GM18499 (cell line): Measurements from ENCODE around the gene POTEJ.
"Not testable (repeated sequence)": the region's sequence is repeated elsewhere in the genome, so short reads cannot be mapped to it uniquely, and the experiment has no call there.

ENCODE experiments used
- ATAC-seq: cut with Tn5 transposase; IDR thresholded peaks from one replicate; pipeline ENCODE4 v1.9.1; 2021; ENCODE audit warnings: moderate number of reproducible peaks; ENCODE audit not compliant: insufficient read depth, unreplicated experiment

The POTEJ gene

GRCh38 chr2:130599926-130600325 lies 11.3 kb upstream of the POTEJ start:
- not testable (repeated sequence) for ATAC-seq

- not testable (repeated sequence) for ATAC-seq
Observed at GRCh38 chr2:130601648-130602302, 9.5 kb upstream of the POTEJ start.

GRCh38 chr2:130608276-130609001 lies 2.8 kb upstream of the POTEJ start:
- not testable (repeated sequence) for ATAC-seq

GRCh38 chr2:130609002-130609920 lies 2.0 kb upstream of the POTEJ start:
- not testable (repeated sequence) for ATAC-seq

GRCh38 chr2:130610486-130610885 lies 754 bp upstream of the POTEJ start:
- ATAC-seq: not testable (repeated sequence)

GRCh38 chr2:130628784-130629475 lies 17.7 kb downstream of the POTEJ start:
- ATAC-seq: not testable (repeated sequence)

GRCh38 chr2:130638973-130639372 lies 27.7 kb downstream of the POTEJ start:
- not testable (repeated sequence) for ATAC-seq

GRCh38 chr2:130641688-130642087 lies 30.4 kb downstream of the POTEJ start:
- not testable (repeated sequence) for ATAC-seq

GRCh38 chr2:130649285-130649684 lies 38.0 kb downstream of the POTEJ start:
- not testable (repeated sequence) for ATAC-seq

GRCh38 chr2:130664506-130664905 lies 53.3 kb downstream of the POTEJ start:
- not testable (repeated sequence) for ATAC-seq

GRCh38 chr2:130665596-130665995 lies 54.4 kb downstream of the POTEJ start:
- not testable (repeated sequence) for ATAC-seq

- not testable (repeated sequence) for ATAC-seq
Observed at GRCh38 chr2:130667516-130667915, 56.3 kb downstream of the POTEJ start.

GRCh38 chr2:130670026-130670745 lies 58.9 kb downstream of the POTEJ start:
- ATAC-seq: not testable (repeated sequence)

- not testable (repeated sequence) for ATAC-seq
Observed at GRCh38 chr2:130692041-130692770, 81.0 kb downstream of the POTEJ start.

GRCh38 chr2:130693474-130693873 lies 82.2 kb downstream of the POTEJ start:
- not testable (repeated sequence) for ATAC-seq

GRCh38 chr2:130703250-130703649 lies 92.0 kb downstream of the POTEJ start:
- ATAC-seq: not testable (repeated sequence)
